Urinary bladder (tissue), 4 donors: ENCODE measurements around the gene ZRANB3. TPM values are rescaled to one million over a fixed set of nuclear protein-coding genes. Genes with fewer than 3 reads are reported as not detected.
"Not testable (repeated sequence)": the region's sequence is repeated elsewhere in the genome, so short reads cannot be mapped to it uniquely, and the experiment has no call there.

ENCODE experiments used
- DNase-seq: peaks from one replicate; pipeline ENCODE4 v3.0.0-alpha.2; 2015; ENCODE audit errors: extremely low spot score
- H3K27ac ChIP-seq: one replicate; pipeline ENCODE4 v1.5.1; 2013; ENCODE audit warnings: low read depth, mild to moderate bottlenecking, moderate library complexity
- H3K36me3 ChIP-seq: one replicate; pipeline ENCODE4 v1.6.1; 2013; ENCODE audit warnings: mild to moderate bottlenecking, moderate library complexity; ENCODE audit not compliant: insufficient read depth
- H3K4me1 ChIP-seq: one replicate; pipeline ENCODE4 v1.6.1; 2013; ENCODE audit warnings: mild to moderate bottlenecking, moderate library complexity; ENCODE audit not compliant: insufficient read depth
- H3K4me3 ChIP-seq: one replicate; pipeline ENCODE4 v1.5.1; 2013; ENCODE audit warnings: low read depth, low read length
- WGBS: extraction: QIAGEN DNeasy Blood & Tissue Kit; methylation state at CpG from one replicate; pipeline ENCODE4 v1.1.7; 2013; 5-methylcytosine and 5-hydroxymethylcytosine counted together
- polyA plus RNA-seq: library from polyadenylated mRNA; stranded (reverse); fragments of 200-250 nt; gene quantifications from one replicate; pipeline ENCODE4 v1.2.3, GENCODE V29; 2013
- total RNA-seq: library from RNA; depleted of rRNA; stranded (reverse); fragments of >200 nt; gene quantifications from one replicate; pipeline ENCODE4 v1.2.3, GENCODE V29; 2014
- donor health status: healthy with polysubstance abuse.
- donor health status: healthy.

Gene ZRANB3
- total and polyA plus RNA-seq, 2 donors = 2.2 to 17.4 TPM

DNA sequence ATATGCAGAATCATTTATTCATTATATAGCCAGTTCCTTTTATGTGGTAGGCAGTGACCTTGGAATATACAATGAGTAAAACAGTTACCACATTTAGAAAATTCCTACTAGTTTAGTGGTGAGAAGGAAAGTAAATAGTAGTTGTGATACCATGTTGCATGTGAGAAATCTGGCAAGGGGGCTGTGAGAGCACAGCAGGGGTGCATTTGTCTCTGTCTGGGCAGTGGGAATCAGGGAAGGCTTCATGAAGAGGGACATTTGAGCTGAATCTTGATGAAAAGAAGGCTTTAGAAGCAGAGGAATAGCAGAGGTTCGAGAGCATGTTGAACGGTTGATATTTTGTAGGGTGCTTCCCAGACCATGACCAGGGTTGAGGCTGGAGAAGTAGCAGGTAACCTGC lies 400.3 kb downstream of the ZRANB3 start:
- H3K27ac ChIP-seq = no peak overlapping the region
- no peak overlapping the region for H3K4me3 ChIP-seq
- no peaks in the 10 kb centered on the region for H3K4me1 ChIP-seq
- H3K36me3 ChIP-seq = peaks cover 4% of the 10 kb centered on the region
- 97% methylated on average over 2 of the region's 2 CpGs for WGBS
- no peak for DNase-seq

- no peaks in the 10 kb centered on the region for H3K36me3 ChIP-seq
Observed at GRCh38 chr2:135125940-135126339, 405.1 kb downstream of the ZRANB3 start.

DNA sequence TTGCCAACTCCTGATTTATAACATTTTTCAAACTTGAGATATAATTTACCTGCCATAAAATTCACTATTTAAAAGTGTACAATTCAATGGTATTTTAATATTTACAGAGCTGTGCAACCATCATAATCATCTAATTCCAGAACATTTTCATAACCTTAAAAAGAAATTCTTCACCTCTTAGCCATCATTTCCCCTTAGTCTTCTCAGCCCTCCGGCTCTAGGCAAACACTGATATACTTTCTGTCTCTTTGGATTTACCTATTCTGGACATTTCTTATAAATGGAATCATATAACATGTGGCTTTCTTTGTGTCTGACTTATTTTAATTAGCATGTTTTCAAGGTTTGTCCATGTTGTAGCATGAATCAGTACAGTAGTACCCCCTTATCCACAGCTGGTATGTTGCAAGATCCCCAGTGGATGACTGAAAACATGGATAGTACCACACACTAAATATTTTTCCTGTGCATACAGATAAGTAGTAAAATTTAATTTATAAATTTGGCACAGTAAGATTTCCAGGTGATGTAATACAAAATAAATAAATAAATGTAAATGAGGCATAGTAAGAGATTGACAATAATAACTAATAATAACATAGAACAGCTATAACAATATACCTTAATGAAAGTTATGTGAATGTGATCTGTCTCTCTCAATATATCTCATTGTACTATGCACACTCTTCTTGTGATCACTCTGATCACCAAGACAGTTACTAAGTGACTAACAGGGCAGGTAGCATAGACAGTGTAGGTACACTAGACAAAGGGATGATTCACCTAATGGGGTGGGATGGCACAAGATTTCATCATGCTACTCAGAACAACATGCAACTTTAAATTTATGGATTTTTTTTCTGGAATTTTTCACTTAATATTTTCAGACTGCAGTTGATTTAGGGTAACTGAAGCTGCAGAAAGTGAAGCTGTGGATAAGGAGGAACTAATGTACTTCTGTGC lies 405.8 kb downstream of the ZRANB3 start:
- Histone ChIP-seq H3K4me3 (no peak overlapping the region), H3K27ac (no peak overlapping the region), H3K36me3 (no peaks in the 10 kb centered on the region), H3K4me1 (no peaks in the 10 kb centered on the region)
- 96% methylated on average over 1 of the region's 1 CpG for WGBS
- DNase-seq = no peak

More at GRCh38 chr2:135125940-135126339, 405.1 kb downstream of the ZRANB3 start:
- Histone ChIP-seq H3K4me1 (no peaks in the 10 kb centered on the region), H3K4me3 (no peak overlapping the region), H3K27ac (no peak overlapping the region)
- DNase-seq = no peak
- 95% methylated on average over 2 of the region's 2 CpGs for WGBS

DNA sequence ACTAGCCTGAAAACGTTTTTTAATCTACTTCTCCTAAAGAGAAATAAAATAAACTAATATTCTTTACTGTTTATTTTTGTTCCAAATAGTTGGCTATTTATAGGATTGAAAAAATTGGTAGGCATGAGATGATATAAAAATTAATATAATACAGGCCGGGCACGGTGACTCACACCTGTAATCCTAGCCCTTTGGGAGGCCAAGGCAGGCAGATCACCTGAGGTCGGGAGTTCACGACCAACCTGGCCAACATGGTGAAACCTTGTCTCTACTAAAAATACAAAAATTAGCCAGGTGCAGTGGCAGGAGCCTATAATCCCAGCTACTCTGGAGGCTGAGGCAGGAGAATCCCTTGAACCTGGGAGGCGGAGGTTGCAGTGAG lies 409.4 kb downstream of the ZRANB3 start:
- WGBS = 84% methylated on average over 6 of the region's 6 CpGs
- H3K4me1 ChIP-seq, DNase-seq, H3K36me3 ChIP-seq, H3K4me3 ChIP-seq, H3K27ac ChIP-seq: not testable (repeated sequence)

DNA sequence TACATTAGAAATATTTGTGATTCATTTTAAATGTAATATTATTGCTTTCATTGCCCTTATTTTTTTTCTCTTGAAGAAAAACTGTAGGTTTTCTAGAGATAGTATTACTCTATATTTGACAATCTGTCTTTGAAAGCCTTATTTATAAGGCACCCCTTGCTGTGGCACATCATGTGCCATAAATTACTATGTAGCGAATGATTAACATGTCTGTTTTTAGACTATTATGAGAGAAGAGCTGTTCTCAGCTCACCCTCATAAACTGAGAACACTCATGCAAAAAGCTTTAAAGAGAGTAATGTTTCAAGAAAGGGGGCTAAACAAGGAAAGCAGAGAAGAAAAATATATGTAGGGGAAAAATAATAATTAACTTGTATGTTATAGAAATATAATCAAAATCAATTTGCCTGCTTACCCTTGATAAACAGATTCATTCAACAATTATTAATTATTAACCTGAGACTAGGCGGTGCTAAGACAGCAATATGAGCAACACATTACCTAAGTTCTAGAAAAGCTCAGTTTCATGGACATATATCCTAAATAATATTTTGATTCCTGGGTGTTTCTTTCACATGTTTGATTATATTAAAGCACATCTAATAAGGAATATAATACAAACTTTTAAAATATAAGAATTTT lies 409.9 kb downstream of the ZRANB3 start:
- Histone ChIP-seq H3K4me3 (no peak overlapping the region), H3K36me3 (no peaks in the 10 kb centered on the region), H3K4me1 (no peaks in the 10 kb centered on the region), H3K27ac (no peak overlapping the region)
- 97% methylated on average over 2 of the region's 2 CpGs for WGBS
- DNase-seq = no peak

GRCh38 chr2:135119582-135119981 lies 411.4 kb downstream of the ZRANB3 start:
- Histone ChIP-seq H3K36me3 (no peaks in the 10 kb centered on the region), H3K4me1 (no peaks in the 10 kb centered on the region), H3K27ac (no peak overlapping the region), H3K4me3 (no peak overlapping the region)
- DNase-seq = no peak

DNA sequence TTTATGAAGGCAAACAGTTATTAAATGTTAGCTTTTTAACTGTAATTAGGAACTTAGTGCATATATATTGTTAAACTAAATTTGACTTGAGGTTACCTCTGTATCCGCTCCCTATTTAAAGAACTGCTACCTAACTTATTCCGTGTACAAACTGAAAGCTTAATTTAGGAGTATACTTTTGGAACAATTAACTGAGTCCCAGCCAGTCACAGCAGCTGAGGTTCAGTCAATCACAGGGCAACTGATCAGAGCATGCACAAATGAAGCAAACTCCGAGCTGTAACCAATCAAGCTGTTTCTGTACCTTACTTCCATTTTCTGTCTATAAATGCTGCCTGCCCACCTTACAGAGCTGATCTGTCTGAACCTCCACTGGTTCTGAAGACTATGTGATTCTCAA lies 417.7 kb downstream of the ZRANB3 start:
- WGBS = 96% methylated on average over 3 of the region's 3 CpGs
- no peak for DNase-seq
- Histone ChIP-seq H3K27ac (no peak overlapping the region), H3K4me1 (no peaks in the 10 kb centered on the region), H3K36me3 (no peaks in the 10 kb centered on the region), H3K4me3 (no peak overlapping the region)

DNA sequence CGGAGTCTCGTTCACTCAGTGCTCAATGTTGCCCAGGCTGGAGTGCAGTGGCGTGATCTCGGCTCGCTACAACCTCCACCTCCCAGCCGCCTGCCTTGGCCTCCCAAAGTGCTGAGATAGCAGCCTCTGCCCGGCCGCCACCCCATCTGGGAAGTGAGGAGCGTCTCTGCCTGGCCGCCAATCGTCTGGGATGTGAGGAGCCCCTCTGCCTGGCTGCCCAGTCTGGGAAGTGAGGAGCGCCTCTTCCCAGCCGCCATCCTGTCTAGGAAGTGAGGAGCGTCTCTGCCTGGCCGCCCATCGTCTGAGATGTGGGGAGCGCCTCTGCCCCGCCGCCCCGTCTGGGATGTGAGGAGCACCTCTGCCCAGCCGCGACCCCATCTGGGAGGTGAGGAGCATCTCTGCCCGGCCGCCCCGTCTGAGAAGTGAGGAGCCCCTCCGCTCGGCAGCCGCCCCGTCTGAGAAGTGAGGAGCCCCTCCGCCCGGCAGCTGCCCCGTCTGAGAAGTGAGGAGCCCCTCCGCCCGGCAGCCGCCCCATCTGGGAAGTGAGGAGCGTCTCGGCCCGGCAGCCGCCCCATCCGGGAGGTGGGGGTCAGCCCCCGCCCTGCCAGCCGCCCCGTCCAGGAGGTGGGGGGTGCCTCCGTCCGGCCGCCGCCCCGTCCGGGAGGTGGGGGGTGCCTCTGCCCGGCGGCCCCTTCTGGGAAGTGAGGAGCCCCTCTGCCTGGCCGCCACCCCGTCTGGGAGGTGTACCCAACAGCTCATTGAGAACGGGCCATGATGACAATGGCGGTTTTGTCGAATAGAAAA lies 425.3 kb downstream of the ZRANB3 start:
- not testable (repeated sequence) for H3K27ac ChIP-seq, H3K4me3 ChIP-seq, H3K4me1 ChIP-seq, DNase-seq, H3K36me3 ChIP-seq
- WGBS = 98% methylated on average over 52 of the region's 56 CpGs

- no peaks in the 10 kb centered on the region for H3K4me1 ChIP-seq
- no peak overlapping the region for H3K27ac ChIP-seq
- peaks cover 2% of the 10 kb centered on the region for H3K36me3 ChIP-seq
- no peak overlapping the region for H3K4me3 ChIP-seq
- WGBS = 95% methylated on average over 1 of the region's 1 CpG
- DNase-seq = no peak
Observed at GRCh38 chr2:135103843-135104242, 427.2 kb downstream of the ZRANB3 start.

- no peak for DNase-seq
- H3K4me1 ChIP-seq = no peaks in the 10 kb centered on the region
- H3K4me3 ChIP-seq = no peak overlapping the region
- H3K27ac ChIP-seq = no peak overlapping the region
- no peaks in the 10 kb centered on the region for H3K36me3 ChIP-seq
- 63% methylated on average over 5 of the region's 5 CpGs for WGBS
Observed at GRCh38 chr2:135099802-135100483, 431.1 kb downstream of the ZRANB3 start.

GRCh38 chr2:135097532-135098231 lies 433.3 kb downstream of the ZRANB3 start:
- H3K4me1 ChIP-seq = no peaks in the 10 kb centered on the region
- no peaks in the 10 kb centered on the region for H3K36me3 ChIP-seq
- WGBS = 93% methylated on average over 2 of the region's 2 CpGs
- no peak for DNase-seq
- H3K4me3 ChIP-seq = no peak overlapping the region
- no peak overlapping the region for H3K27ac ChIP-seq

DNA sequence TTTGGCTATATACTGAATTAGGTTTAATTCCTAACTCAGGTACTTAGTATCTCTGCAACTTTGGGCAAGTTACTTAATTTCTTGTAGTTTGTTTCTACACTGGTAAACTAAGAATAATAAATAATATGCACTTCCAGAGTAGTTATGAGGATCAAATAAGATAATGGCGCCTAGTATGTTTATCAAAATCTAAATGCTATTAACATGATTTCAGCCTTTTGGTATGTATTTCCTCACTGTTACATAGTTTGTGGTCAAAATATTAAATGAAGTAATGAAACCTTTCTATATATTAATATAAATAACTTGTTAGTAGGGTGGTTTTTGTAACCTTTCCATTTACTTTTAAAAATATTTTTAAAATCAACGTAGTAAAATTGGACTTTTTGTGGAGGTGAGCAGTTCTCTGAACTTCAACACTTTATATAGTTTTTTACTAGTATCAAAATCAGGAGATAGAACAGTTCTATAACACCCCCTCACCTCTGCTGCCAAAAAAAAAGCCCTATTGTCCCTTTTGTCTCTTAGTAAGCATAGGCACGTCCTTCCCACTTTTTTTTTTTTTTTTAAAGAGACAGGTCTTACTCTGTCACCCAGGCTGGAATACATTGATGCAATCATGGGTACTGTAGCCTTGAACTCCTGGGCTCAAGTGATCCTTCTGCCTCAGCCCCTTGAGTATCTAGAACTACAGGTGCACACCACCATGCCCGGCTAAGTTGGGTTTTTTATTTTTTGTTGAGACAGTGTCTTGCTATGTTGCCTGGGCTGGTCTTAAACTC lies 434.2 kb downstream of the ZRANB3 start:
- 80% methylated on average over 4 of the region's 4 CpGs for WGBS
- Histone ChIP-seq H3K36me3 (no peaks in the 10 kb centered on the region), H3K4me3 (no peak overlapping the region), H3K4me1 (no peaks in the 10 kb centered on the region), H3K27ac (no peak overlapping the region)
- no peak for DNase-seq
